ENCODE measurements around the gene PCDH1. TPM values are rescaled to one million over a fixed set of nuclear protein-coding genes. Genes with fewer than 3 reads are reported as not detected.

Gene PCDH1
- total and polyA plus RNA-seq, 2 donors (not counting 3 experiments of a cell fraction or from before 2014, with no cell fraction given), result 113 to 136 TPM

- peaks cover 3% of the 10 kb centered on the region for H3K4me1 ChIP-seq (ENCODE audit: control insufficient read depth, extremely low read depth, insufficient read depth, low read length)
- H3K4me3 ChIP-seq (replicated peaks in 1 of 3; ENCODE audit: insufficient read depth in 1 of 3, low read depth in 1 of 3, low read length in 3 of 3), result no peak overlapping the region
- FAIRE-seq, result no peak
- H4K20me1 ChIP-seq (replicated peaks; ENCODE audit: control insufficient read depth, extremely low read depth, insufficient read depth, low read length), result no peaks in the 10 kb centered on the region
- TF ChIP-seq JUN (IDR thresholded peaks at IDR 0.05; ENCODE audit: borderline replicate concordance, insufficient read depth, insufficient read length, low read depth), result no peak
- TF ChIP-seq GATA2 (IDR thresholded peaks at IDR 0.05; ENCODE audit: insufficient read depth, insufficient read length, low read depth, low read length), result no peak
- TF ChIP-seq POLR2A (IDR thresholded peaks at IDR 0.05; ENCODE audit: low read depth, low read length), result no peak
- TF ChIP-seq MAX (IDR thresholded peaks at IDR 0.05; ENCODE audit: insufficient read depth, insufficient read length), result no peak
- no peak for TF ChIP-seq MYC (IDR thresholded peaks at IDR 0.05; ENCODE audit: low read depth, low read length)
- no peak for TF ChIP-seq FOS (IDR thresholded peaks at IDR 0.05; ENCODE audit: borderline replicate concordance, insufficient read depth, low read length)
- no peak for TF ChIP-seq POLR2AphosphoS5 (IDR thresholded peaks at IDR 0.05; ENCODE audit: insufficient read depth, low read depth, low read length)
- TF ChIP-seq EZH2 (IDR thresholded peaks at IDR 0.05; ENCODE audit: borderline replicate concordance, low read depth, low read length, severe bottlenecking), result no peak
- no peak for TF ChIP-seq CTCF (IDR thresholded peaks at IDR 0.05; ENCODE audit: extremely low read depth in 1 of 2, insufficient read depth in 1 of 2, low read depth in 1 of 2, low read length in 2 of 2)
- peaks cover 2 to 20% of the 10 kb centered on the region in 2 experiments for H3K36me3 ChIP-seq (ENCODE audit: control insufficient read depth in 2 of 2, extremely low read depth in 1 of 2, insufficient read depth in 2 of 2, low read length in 2 of 2)
- BruUV-seq (replicated peaks), result no TSS peak
- H3K4me2 ChIP-seq (ENCODE audit: insufficient read depth, low read length), result no peak overlapping the region
- no peak for DNase-seq (ENCODE audit: low read depth, low spot score)
- H2AFZ ChIP-seq (ENCODE audit: low read depth, low read length), result no peak overlapping the region
- H3K27me3 ChIP-seq (ENCODE audit: control insufficient read depth in 2 of 2, insufficient read depth in 2 of 2, low read length in 2 of 2), result no peaks in the 10 kb centered on the region
- no peaks in the 10 kb centered on the region for H3K9me1 ChIP-seq (replicated peaks; ENCODE audit: control insufficient read depth, extremely low read depth, insufficient read depth, low read length)
- no peak overlapping the region for H3K27ac ChIP-seq (ENCODE audit: insufficient read depth, low read depth, low read length)
- no peaks in the 10 kb centered on the region for H3K79me2 ChIP-seq (ENCODE audit: control insufficient read depth, insufficient read depth, low read length)
- POLR2A ChIA-PET, result no interaction called here
- H3K9ac ChIP-seq (replicated peaks; ENCODE audit: extremely low read depth, insufficient read depth, low read length), result no peak overlapping the region
- CTCF ChIA-PET, result no interaction called here
- dilution Hi-C loops (cut with MboI; ENCODE audit: extremely low pct_ligation_motif_present, low sequenced_read_pairs), result no loop called here
- intact Hi-C loops (cut with micrococcal nuclease), result no loop called here
- no peaks in the 10 kb centered on the region for H3K9me3 ChIP-seq (replicated peaks; ENCODE audit: control insufficient read depth, insufficient read depth, low read length)
Observed at GRCh38 chr5:141856037-141856790, 22.0 kb downstream of the PCDH1 start.
